Skeletal muscle tissue (tissue), 4 donors: ENCODE data around the gene YAE1. TPM values are rescaled to one million over a fixed set of nuclear protein-coding genes. Genes with fewer than 3 reads are reported as not detected.
"Not testable (repeated sequence)": the region's sequence is repeated elsewhere in the genome, so short reads cannot be mapped to it uniquely, and the experiment has no call there.

Source experiments
- H3K27ac ChIP-seq: one replicate; pipeline ENCODE4 v1.7.0; 2013; ENCODE audit warnings: mild to moderate bottlenecking, low read depth, low read length, inconsistent platforms
- H3K27me3 ChIP-seq, 3 donors: one replicate each; pipeline ENCODE4 v1.7.0; 2013; ENCODE audit warnings: low read length in 3 of 3; ENCODE audit not compliant: control insufficient read depth in 3 of 3, insufficient read depth in 3 of 3
- H3K36me3 ChIP-seq, 3 donors: one replicate each; pipeline ENCODE4 v1.7.0; 2013; ENCODE audit warnings: low read length in 3 of 3; ENCODE audit not compliant: control insufficient read depth in 3 of 3, insufficient read depth in 3 of 3
- H3K4me1 ChIP-seq, 3 donors: one replicate each; pipeline ENCODE4 v1.7.0; 2013; ENCODE audit warnings: low read length in 3 of 3, mild to moderate bottlenecking in 3 of 3; ENCODE audit not compliant: control insufficient read depth in 3 of 3, insufficient read depth in 3 of 3
- H3K4me3 ChIP-seq, 3 donors: one replicate each; pipeline ENCODE4 v1.7.0; 2013; ENCODE audit warnings: low read length in 3 of 3
- H3K9ac ChIP-seq, 3 donors: one replicate each; pipeline ENCODE4 v1.7.0; 2013; ENCODE audit warnings: low read length in 3 of 3, mild to moderate bottlenecking in 3 of 3, moderate library complexity in 2 of 3, low read depth in 1 of 3
- H3K9me3 ChIP-seq, 3 donors: one replicate each; pipeline ENCODE4 v1.7.0; 2013; ENCODE audit warnings: low read length in 3 of 3; ENCODE audit not compliant: control insufficient read depth in 3 of 3
- total RNA-seq: library from RNA; depleted of rRNA; stranded (reverse); fragments of >200 nt; gene quantifications from one replicate; pipeline ENCODE4 v1.2.3, GENCODE V29; 2014
- donor health status: Osteomylitis.

The YAE1 gene
- total RNA-seq, 1 donor from 2014 or later = 15.7 TPM

GRCh38 chr7:39531818-39532217 lies 34.4 kb upstream of the YAE1 start:
- no peaks in the 10 kb centered on the region for H3K4me1 ChIP-seq
- no peaks in the 10 kb centered on the region for H3K9me3 ChIP-seq
- H3K36me3 ChIP-seq = no peaks in the 10 kb centered on the region
- H3K27me3 ChIP-seq = peaks cover 0 to 6% (median 0%) of the 10 kb centered on the region in 3 donors
- H3K4me3 ChIP-seq = no peak overlapping the region
- no peak overlapping the region for H3K9ac ChIP-seq
- no peak overlapping the region for H3K27ac ChIP-seq

GRCh38 chr7:39532832-39533231 lies 33.4 kb upstream of the YAE1 start:
- no peaks in the 10 kb centered on the region for H3K9me3 ChIP-seq
- no peaks in the 10 kb centered on the region for H3K4me1 ChIP-seq
- peaks cover 0 to 6% (median 0%) of the 10 kb centered on the region in 3 donors for H3K27me3 ChIP-seq

GRCh38 chr7:39534599-39534998 lies 31.6 kb upstream of the YAE1 start:
- Histone ChIP-seq H3K4me1 (no peaks in the 10 kb centered on the region), H3K4me3 (no peak overlapping the region), H3K9me3 (no peaks in the 10 kb centered on the region), H3K27ac (no peak overlapping the region), H3K27me3 (peaks cover 0 to 6% (median 0%) of the 10 kb centered on the region in 3 donors), H3K36me3 (no peaks in the 10 kb centered on the region), H3K9ac (no peak overlapping the region)

More at GRCh38 chr7:39532832-39533231, 33.4 kb upstream of the YAE1 start:
- Histone ChIP-seq H3K27ac (no peak overlapping the region), H3K9ac (no peak overlapping the region), H3K36me3 (no peaks in the 10 kb centered on the region), H3K4me3 (no peak overlapping the region)

GRCh38 chr7:39535064-39535463 lies 31.1 kb upstream of the YAE1 start:
- H3K36me3 ChIP-seq = no peaks in the 10 kb centered on the region
- no peaks in the 10 kb centered on the region for H3K4me1 ChIP-seq
- H3K4me3 ChIP-seq = no peak overlapping the region
- no peak overlapping the region for H3K9ac ChIP-seq
- peaks cover 0 to 6% (median 2%) of the 10 kb centered on the region in 3 donors for H3K27me3 ChIP-seq
- no peaks in the 10 kb centered on the region for H3K9me3 ChIP-seq
- H3K27ac ChIP-seq = no peak overlapping the region

- Histone ChIP-seq H3K36me3 (no peaks in the 10 kb centered on the region), H3K4me1 (no peaks in the 10 kb centered on the region), H3K27me3 (peaks cover 0 to 4% (median 4%) of the 10 kb centered on the region in 3 donors), H3K27ac (no peak overlapping the region), H3K9ac (no peak overlapping the region), H3K9me3 (no peaks in the 10 kb centered on the region), H3K4me3 (no peak overlapping the region)
These were observed 30.5 kb upstream of the YAE1 start for GRCh38 chr7:39535720-39536119.

GRCh38 chr7:39536951-39537350 lies 29.3 kb upstream of the YAE1 start:
- Histone ChIP-seq H3K9ac (no peak overlapping the region), H3K4me3 (no peak overlapping the region), H3K36me3 (no peaks in the 10 kb centered on the region), H3K4me1 (no peaks in the 10 kb centered on the region), H3K9me3 (no peaks in the 10 kb centered on the region), H3K27ac (no peak overlapping the region), H3K27me3 (peaks cover 0 to 4% (median 4%) of the 10 kb centered on the region in 3 donors)

GRCh38 chr7:39539816-39540215 lies 26.4 kb upstream of the YAE1 start:
- Histone ChIP-seq H3K36me3 (no peaks in the 10 kb centered on the region), H3K4me3 (no peak overlapping the region), H3K4me1 (no peaks in the 10 kb centered on the region), H3K27me3 (peaks cover 4% of the 10 kb centered on the region in 3 donors), H3K27ac (no peak overlapping the region), H3K9me3 (no peaks in the 10 kb centered on the region), H3K9ac (no peak overlapping the region)

GRCh38 chr7:39540320-39540719 lies 25.9 kb upstream of the YAE1 start:
- H3K36me3 ChIP-seq = no peaks in the 10 kb centered on the region
- H3K9me3 ChIP-seq = no peaks in the 10 kb centered on the region
- no peak overlapping the region for H3K9ac ChIP-seq
- H3K4me3 ChIP-seq = no peak overlapping the region
- no peak overlapping the region for H3K27ac ChIP-seq
- no peaks in the 10 kb centered on the region for H3K4me1 ChIP-seq
- peaks cover 4% of the 10 kb centered on the region in 3 donors for H3K27me3 ChIP-seq

GRCh38 chr7:39541511-39541910 lies 24.7 kb upstream of the YAE1 start:
- H3K27ac ChIP-seq = no peak overlapping the region
- peaks cover under 1 to 4% (median 4%) of the 10 kb centered on the region in 3 donors for H3K27me3 ChIP-seq
- no peaks in the 10 kb centered on the region for H3K4me1 ChIP-seq
- no peaks in the 10 kb centered on the region for H3K9me3 ChIP-seq
- no peak overlapping the region for H3K4me3 ChIP-seq
- no peaks in the 10 kb centered on the region for H3K36me3 ChIP-seq
- no peak overlapping the region for H3K9ac ChIP-seq

GRCh38 chr7:39544774-39545173 lies 21.4 kb upstream of the YAE1 start:
- not testable (repeated sequence) for H3K4me3 ChIP-seq, H3K27me3 ChIP-seq, H3K27ac ChIP-seq, H3K36me3 ChIP-seq, H3K4me1 ChIP-seq, H3K9ac ChIP-seq
- peaks cover 0 to 11% (median 2%) of the 10 kb centered on the region in 3 donors for H3K9me3 ChIP-seq

- H3K9me3 ChIP-seq = peaks cover 0 to 11% (median 2%) of the 10 kb centered on the region in 3 donors
- no peak overlapping the region for H3K27ac ChIP-seq
- H3K4me1 ChIP-seq = no peaks in the 10 kb centered on the region
- H3K27me3 ChIP-seq = peaks cover 0 to 4% (median 0%) of the 10 kb centered on the region in 3 donors
- H3K36me3 ChIP-seq = no peaks in the 10 kb centered on the region
- no peak overlapping the region for H3K4me3 ChIP-seq
- no peak overlapping the region for H3K9ac ChIP-seq
These were observed 18.9 kb upstream of the YAE1 start for GRCh38 chr7:39547336-39547735.
